NCI-H2196 (cell line): ENCODE results near the gene AOPEP.
"Not testable (repeated sequence)": the region's sequence is repeated elsewhere in the genome, so short reads cannot be mapped to it uniquely, and the experiment has no call there.

Source experiments
- DNase-seq: peaks from one replicate; lab custom pipeline; 2025; ENCODE audit not compliant: unreplicated experiment; lab: John Stamatoyannopoulos, UW

AOPEP gene

GRCh38 chr9:94928691-94929368, 202.3 kb downstream of the AOPEP start:
- peak; percentile 44 for DNase-seq

GRCh38 chr9:94929369-94929756, 202.9 kb downstream of the AOPEP start:
- DNase-seq = no peak

- no peak for DNase-seq
These were observed 204.6 kb downstream of the AOPEP start for GRCh38 chr9:94931036-94931633.

GRCh38 chr9:94931740-94932139, 205.2 kb downstream of the AOPEP start:
- DNase-seq = no peak

- no peak for DNase-seq
These were observed 206.4 kb downstream of the AOPEP start for GRCh38 chr9:94932652-94933510.

- no peak for DNase-seq
These were observed 207.0 kb downstream of the AOPEP start for GRCh38 chr9:94933511-94933828.

- DNase-seq = no peak
These were observed 208.4 kb downstream of the AOPEP start for GRCh38 chr9:94934816-94935328.

- DNase-seq = no peak
These were observed 208.9 kb downstream of the AOPEP start for GRCh38 chr9:94935396-94935795.

- DNase-seq = no peak
These were observed 209.9 kb downstream of the AOPEP start for GRCh38 chr9:94936419-94936818.

- DNase-seq = peak; percentile 24
These were observed 210.9 kb downstream of the AOPEP start for GRCh38 chr9:94937214-94937903.

GRCh38 chr9:94938384-94938783, 211.9 kb downstream of the AOPEP start:
- no peak for DNase-seq

GRCh38 chr9:94940296-94940695, 213.8 kb downstream of the AOPEP start:
- DNase-seq = not testable (repeated sequence)

GRCh38 chr9:94941211-94941875, 214.8 kb downstream of the AOPEP start:
- DNase-seq = peak; percentile 27

GRCh38 chr9:94944626-94945025, 218.1 kb downstream of the AOPEP start:
- no peak for DNase-seq

GRCh38 chr9:94945197-94946144, 219.0 kb downstream of the AOPEP start:
- peak; percentile 38 for DNase-seq

GRCh38 chr9:94946256-94946655, 219.8 kb downstream of the AOPEP start:
- DNase-seq = no peak

GRCh38 chr9:94948567-94949235, 222.2 kb downstream of the AOPEP start:
- no peak for DNase-seq

- DNase-seq = no peak
These were observed 222.9 kb downstream of the AOPEP start for GRCh38 chr9:94949370-94949769.

GRCh38 chr9:94950040-94950578, 223.6 kb downstream of the AOPEP start:
- DNase-seq = no peak
